ENCODE measurements around the gene ARHGEF26.
"Not testable (repeated sequence)": the region's sequence is repeated elsewhere in the genome, so short reads cannot be mapped to it uniquely, and the experiment has no call there.

ARHGEF26 gene, protein sequence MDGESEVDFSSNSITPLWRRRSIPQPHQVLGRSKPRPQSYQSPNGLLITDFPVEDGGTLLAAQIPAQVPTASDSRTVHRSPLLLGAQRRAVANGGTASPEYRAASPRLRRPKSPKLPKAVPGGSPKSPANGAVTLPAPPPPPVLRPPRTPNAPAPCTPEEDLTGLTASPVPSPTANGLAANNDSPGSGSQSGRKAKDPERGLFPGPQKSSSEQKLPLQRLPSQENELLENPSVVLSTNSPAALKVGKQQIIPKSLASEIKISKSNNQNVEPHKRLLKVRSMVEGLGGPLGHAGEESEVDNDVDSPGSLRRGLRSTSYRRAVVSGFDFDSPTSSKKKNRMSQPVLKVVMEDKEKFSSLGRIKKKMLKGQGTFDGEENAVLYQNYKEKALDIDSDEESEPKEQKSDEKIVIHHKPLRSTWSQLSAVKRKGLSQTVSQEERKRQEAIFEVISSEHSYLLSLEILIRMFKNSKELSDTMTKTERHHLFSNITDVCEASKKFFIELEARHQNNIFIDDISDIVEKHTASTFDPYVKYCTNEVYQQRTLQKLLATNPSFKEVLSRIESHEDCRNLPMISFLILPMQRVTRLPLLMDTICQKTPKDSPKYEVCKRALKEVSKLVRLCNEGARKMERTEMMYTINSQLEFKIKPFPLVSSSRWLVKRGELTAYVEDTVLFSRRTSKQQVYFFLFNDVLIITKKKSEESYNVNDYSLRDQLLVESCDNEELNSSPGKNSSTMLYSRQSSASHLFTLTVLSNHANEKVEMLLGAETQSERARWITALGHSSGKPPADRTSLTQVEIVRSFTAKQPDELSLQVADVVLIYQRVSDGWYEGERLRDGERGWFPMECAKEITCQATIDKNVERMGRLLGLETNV
- 0.06 to 0.87 reads per million in 2 experiments for total RNA-seq

DNA sequence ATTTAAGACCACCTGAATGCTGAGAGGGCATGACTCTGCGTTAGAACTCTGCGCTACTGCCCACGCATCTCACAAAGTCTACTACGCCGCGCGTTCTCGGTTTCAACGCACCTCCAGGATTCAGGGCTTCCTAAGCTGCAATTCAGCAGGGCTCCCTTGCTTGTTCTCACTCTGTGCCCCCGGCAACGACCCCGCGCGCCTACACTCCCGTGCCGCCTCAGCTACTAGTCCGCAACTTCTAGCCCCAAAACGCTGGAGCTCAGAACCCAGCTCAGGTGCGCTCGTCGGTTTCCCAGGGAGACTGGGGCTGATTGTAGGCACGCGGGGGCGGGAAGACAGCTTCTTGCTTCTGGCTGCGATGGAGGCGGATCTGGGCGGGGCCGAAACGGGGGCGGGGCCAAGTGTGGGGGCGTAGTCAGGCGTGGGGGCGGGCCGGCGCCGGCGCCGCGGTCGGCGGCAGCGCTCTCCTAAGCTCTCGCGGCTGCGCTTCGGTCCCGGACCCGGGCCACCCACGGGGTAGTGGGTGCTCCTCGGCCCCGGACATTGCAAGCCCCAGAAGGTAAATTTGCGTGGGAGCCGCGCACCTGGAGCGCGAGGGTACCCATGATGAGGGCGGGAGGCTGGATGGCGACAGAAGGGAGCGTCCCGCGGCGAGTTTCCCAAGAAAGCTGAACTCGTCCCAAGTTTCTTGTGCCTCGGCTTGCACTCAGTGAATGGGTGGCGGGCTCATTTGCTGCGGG, at the start of gene ARHGEF26:
ARHGEF26 (plus strand) TSS at position 430 of the 740 bp plus-strand sequence. CDS start 603 bp downstream, outside the sequence.
- peak; percentile 73 for DNase-seq (ENCODE audit: low read depth)

DNA sequence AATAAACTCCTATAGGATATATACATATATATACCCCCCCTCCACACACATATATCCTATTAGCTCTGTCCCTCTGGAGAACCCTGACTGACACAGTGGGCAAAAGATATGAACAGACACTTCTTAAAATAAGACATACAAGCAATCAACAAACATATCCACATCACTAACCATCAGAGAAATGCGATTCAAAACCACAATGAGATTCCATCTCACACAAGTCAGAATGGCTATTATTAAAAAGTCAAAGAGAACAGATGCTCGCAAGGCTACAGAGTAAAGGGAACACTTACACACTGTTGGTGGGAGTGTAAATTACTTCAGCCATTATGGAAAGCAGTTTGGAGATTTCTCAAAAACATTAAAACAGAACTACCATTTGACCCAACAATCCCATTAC, 46.2 kb upstream of the ARHGEF26 start:
- DNase-seq (ENCODE audit: low read depth), result no peak

DNA sequence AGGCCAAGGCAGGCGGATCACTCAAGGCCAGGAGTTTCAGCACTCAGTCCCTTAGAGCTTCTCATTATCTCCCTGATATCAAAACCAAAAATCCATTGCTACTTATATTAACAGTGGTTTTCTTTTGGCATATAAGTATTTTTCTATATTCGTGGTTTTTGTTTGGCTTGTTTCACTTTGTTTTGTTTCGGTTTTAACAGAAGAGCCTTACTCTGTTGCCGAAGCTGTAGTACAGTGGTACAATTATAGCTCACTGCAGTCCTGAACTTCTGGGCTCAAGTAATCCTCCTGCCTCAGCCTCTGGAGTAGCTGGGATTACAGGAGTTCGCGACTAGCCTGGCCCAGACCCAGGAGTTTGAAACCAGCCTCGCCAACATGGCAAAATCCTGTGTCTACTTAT, 42.5 kb upstream of the ARHGEF26 start:
- DNase-seq (ENCODE audit: low read depth), result no peak

DNA sequence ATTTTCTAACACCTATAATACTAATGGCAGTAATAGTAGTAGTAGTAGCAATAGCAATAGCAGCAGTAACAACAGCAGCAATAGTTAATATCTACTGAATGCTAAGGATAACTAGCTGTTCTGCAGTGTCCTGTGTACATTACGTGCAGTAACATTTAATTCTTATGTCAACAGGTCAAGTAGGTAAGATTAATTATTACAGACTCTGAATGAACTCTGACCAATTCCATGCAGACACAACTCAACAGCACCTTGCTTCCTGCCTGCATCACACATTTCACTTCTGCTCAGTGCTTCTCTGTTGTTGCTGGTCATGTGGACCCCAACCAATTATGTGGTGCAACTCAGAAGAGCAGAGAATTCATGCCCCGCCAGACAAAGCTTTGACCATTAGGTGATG, 39.9 kb upstream of the ARHGEF26 start:
- DNase-seq (ENCODE audit: low read depth), result no peak

DNA sequence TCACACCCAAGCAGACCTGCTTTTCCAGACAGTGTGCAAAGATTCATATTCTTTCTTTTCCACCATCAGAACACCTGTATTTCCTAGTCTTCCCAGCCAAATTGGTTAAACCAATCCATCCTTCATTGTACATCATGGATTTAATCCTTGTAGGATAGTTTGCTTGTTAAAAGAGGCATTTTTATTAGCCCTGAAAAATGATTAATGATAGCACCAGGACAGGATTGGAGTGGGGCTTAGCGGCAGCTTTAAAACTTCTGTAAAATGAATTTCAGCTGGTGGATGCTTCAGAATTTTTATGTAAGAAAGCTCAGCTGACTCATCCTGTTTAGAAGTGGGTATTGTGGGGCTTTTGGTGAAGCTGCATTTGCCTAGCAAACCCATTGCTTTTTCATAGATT, 36.1 kb upstream of the ARHGEF26 start:
- no peak for DNase-seq (ENCODE audit: low read depth)

DNA sequence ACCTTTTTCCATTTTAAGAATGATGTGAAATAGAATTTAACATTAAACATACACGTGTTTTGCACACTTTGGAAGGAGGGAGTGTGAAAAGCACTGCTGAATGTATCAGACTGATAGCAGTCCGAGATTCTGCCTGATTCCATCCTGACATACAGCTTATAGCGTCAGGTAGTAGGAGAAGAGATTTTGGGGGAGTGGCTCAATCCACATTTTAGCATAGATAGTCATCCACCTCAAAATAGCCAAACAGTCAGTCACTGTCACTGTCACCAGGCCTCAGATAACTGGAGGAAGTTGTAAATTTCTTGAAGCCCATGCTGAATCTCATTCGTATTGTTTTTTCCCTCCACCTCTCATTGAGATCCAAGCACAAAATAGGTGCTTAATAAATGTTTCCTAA, 35.4 kb upstream of the ARHGEF26 start:
- DNase-seq (ENCODE audit: low read depth), result no peak

DNA sequence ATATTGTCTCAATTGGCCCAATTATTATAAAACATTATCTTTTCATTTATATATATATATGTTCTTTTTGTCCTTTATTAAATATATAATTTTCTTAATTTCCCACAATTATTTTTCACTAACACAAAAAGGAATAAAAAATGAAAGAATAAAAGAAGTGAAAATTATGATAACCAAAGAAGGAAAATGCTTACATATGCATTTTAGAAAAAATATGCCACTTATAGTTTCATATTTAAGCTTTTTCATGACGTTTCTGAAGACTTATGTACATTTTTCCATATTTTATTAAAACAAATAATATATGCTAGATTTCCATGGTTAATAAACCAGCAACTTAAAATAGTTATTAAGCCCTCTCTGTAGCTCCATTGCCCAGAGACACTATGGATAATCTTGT, 34.9 kb upstream of the ARHGEF26 start:
- DNase-seq (ENCODE audit: low read depth), result no peak

DNA sequence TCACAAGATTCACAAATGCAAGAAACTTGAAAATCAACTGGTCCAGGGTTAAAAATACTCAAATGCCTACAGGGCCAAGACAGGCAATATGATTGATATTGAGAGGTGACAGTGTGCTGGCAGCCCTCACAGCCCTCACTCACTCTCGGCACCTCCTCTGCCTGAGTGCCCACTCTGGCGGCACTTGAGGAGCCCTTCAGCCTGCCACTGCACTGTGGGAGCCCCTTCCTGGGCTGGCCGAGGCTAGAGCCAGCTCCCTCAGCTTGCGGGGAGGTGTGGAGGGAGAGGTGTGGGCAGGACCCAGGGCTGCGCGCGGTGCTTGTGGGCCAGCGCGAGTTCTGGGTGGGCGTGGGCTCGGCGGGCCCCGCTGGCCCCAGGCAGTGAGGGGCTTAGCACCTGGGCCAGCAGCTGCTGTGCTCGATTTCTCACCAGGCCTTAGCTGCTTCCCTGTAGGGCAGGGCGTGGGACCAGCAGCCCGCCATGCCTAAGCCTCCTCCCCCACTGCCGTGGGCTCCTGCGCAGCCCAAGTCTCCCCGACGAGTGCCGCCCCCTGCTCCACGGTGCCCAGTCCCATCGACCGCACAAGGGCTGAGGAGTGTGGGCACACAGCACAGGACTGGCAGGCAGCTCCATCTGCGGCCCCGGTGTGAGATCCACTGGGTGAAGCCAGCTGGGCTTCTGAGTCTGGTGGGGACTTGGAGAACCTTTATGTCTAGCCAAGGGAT, 33.3 kb upstream of the ARHGEF26 start:
- DNase-seq (ENCODE audit: low read depth), result not testable (repeated sequence)

DNA sequence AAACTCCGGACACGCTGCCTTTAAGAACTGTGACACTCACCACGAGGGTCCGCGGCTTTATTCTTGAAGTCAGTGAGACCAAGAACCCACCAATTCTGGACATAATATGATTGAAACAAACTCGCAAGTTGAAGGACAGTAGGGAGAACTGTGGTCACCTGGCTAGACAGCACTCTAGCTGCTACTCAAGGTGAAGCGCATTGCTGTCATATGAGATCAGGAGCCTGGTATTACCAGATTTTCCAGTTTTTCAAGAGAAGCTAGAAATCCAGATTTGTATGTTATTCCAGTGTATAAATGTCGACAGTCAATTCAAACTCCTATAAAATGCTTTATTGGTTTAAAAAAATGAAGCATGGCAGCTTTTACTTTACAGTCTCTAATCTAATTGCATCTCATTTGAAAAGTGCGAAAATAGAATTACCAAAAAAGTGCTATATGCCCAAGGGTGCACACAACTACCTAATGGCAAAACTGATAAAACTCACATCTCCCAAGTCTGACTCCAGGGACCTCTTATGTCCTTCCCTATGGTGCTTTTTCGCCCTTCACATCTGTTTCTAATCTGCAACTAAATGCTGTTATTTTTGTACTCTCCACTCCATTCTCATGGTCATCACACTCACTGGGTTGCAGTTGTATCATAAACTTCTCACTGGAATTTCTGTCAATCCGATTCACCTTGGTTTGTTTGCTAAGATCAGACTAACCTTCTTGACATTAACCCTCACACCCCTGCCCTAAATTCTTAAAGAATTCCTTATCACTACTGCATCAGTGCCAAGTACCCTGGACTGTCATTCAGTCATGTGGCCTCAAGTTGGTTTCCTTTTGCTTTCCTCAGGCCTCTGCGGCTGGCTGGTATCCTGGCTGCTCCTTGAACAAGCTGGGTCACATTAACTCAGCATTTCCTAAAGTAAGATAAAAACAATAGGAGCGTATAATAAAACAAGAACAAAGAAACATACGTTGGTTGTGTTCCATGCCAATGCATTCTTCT, 31.5 kb upstream of the ARHGEF26 start:
- DNase-seq (ENCODE audit: low read depth), result no peak

DNA sequence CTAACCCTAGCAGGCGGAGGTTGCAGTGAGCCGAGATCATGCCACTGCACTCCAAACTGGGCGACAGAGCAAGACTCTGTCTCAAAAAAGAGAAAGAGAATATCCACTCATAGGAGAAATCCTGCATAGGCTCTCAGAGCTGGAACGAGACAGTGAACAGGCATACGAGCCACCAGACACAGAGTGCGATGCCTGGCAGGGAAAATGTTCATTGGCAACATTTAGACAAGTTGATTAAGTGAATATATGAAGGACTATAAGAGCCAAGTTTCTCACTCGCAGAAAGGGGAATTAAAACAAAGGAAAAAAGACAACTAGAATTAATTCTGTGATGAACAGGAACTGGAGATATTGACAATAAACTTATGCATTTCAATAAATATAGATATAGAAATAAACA, 27.1 kb upstream of the ARHGEF26 start:
- no peak for DNase-seq (ENCODE audit: low read depth)

DNA sequence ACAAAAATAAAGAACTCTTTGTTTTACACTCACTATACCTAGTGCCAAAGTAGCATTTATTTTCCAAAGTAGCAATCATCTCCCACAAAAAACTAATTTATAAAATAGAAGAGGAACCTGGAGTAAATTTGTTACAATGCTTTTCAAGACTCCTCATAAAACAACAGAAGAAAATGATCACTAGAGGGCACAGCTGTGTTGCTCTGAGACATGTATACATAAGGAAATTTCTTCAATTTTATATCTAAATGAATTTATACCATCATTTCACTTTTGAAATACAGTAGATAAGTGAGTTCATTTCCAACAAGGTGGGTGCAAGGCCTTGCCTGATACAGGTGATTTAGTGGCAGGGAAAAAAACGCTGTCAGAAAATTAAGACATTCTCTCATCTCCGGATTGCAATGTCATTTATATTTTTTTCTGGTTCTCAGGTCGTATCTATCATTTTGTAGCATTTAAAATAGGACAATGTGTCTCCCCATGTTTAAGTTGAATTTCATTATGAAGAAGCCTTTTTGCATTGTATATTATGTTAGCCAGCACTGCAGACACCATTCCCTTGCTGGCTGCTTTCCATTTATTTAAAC, 25.3 kb upstream of the ARHGEF26 start:
- no peak for DNase-seq (ENCODE audit: low read depth)

DNA sequence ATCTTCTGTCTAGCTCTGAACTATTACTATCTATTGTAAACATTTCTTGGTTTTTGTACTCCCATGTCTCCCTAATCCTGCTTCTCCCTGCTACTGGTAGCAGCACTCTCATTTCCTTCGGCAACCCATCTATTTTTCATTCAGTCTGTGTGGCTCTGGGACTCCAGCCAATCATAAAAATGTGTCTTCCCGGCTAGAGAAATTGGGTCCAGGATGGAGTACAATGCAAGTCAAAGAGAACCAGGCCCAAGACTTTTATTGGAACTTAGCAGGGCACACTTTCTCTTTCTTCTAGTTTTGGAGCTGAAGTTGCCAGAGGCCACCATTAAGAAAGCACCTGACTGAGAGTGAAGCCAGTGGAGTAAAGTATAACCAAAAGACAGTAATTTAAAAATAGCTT, 22.8 kb upstream of the ARHGEF26 start:
- no peak for DNase-seq (ENCODE audit: low read depth)

DNA sequence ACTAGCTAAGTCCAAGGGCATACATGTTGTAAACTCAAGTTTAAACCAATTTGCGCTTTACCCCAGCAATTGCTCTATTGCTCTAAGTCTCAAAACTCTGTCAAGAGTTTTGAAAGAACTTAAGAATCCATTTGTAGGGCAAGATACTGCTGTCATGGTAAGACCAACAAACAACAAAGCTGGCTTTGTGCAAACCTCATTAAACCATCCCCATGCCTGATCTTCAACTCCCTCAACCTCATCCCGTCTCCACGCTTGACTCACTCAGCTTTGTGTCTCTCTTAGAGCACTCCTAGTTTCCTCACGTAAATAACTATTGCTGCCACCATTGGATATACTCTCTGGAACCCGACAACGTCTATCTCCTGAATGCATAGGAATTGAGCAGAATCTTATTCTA, 20.6 kb upstream of the ARHGEF26 start:
- no peak for DNase-seq (ENCODE audit: low read depth)

DNA sequence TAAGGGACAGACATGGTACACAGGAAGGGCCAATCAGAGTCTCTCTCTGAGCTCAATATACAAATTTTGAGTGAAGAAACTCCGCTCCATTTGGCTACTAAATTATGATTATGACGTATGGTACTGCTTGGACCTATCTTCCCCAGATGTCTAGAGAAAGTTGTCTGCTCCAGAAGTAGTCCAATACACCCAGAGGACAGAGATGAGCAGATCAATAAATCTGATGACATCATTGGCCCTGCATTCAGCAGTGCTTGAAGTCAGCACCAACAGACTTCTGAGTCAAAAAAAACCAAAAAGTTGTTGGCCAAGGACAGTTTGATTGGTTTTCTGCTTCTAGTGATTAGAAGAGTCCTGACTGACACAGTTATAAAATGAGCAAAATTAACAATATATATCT, 19.9 kb upstream of the ARHGEF26 start:
- no peak for DNase-seq (ENCODE audit: low read depth)

DNA sequence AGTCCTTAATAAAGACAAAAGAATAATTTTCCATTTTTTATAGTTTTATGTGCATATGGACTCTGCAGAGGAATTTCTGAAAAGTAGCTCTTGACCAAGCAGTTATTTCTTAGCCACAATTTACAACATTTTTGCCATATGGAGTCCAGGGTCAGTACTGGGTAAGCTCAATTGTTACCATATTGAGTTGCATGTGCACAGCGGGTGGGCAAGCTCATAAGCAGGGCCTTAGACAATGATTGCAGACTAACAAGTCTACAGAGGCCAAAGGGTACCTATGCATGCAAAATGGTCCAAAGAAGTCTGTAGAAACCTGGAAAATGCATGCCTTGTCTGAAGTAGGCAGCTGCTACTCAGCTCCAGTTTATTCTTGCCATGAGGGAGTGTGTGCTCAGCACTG, 19.0 kb upstream of the ARHGEF26 start:
- no peak for DNase-seq (ENCODE audit: low read depth)

DNA sequence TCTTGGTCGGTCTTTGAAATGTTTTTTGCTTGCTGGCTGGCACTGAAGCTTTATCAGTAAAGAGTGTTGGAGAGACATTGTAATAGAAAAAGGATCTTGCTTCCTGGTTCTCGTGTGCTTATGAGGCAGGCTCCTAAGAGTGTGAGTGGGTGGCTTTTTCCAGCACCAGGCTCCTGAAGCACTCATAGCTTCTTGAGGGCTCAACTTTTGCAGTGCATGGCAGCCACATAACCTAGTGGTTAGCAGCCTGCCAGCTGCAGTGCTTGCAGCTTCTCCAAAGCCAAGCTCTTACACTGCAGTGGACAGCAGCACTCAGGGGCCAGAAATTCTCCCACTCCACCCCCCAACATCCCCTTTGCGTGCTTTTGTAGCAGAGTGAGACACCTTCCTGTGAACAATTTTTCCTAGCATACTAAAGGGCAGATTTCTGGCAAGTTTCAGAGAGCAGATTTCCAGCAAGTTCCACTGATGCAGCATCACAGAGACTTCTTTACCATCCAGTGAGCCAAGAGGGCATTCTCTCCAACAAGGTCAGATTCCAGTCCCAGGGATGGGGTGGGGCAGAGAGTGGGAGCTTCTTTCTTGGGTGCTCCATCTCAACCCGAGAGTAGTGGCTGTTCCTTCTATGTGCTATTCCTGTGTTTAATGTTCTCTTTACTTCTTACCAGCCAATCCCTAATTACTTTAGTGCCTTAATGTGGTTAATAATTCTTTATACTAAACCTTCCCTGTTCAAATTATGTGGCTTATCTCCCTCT, 15.8 kb upstream of the ARHGEF26 start:
- DNase-seq (ENCODE audit: low read depth), result no peak

DNA sequence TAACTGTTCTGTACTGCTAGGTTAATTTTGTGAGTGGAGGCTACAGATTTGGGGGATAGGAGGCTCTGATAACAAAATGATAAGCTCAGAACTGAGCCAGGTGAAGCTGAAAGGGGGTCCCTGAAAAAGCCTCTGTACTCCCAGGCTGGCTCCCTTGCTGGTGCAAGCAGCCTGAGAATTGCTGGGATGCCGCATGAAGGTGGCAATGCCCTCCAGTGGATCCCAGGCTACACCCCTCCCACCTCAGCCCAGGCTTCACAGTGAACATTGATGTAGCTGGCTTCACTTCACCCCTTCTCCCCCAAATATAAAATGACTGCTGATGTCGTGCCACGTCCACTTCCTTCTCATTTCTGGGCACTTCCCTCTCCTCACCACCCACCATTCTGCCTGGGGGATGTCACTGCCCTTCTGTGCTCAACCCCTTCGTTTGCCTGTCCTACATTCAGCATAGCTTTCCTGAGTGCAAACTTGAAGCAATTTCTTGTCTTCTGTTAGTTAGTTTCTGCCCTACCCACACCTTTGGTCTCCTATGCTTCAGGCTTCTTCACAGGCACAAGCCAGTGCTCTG, 9.7 kb upstream of the ARHGEF26 start:
- DNase-seq (ENCODE audit: low read depth), result no peak

DNA sequence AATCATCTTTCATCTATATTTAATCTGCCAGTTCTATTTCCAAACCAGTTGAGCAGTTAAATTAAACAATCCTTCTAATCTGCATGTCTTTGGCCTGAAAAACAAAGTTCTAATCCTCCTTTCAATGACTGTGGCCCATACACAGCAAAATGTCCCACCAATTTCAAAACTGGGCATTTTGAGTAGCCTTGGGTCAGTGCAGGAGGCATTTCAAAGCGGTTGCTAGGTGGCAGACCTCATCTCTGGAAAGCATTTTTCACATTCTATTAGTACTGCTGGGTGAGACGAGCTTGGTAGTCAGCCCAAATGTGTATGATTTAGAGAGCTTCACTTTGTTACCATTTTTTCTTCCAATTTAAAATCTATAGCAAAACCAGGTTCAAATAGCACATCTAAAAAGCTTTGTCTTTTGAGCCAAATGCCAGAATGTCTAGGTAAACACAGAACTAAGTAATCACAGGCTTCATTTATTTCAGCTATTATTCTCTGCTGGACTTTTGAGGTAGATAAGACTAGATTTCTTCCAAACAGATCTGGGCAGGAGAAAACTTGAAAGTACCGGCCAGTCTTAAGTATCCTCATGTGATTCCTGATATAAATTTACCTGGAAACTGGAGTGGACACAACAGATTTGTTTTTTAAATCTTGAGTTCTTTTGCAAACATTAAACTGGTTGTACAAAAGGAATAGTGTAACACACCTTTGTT, 8.9 kb upstream of the ARHGEF26 start:
- DNase-seq (ENCODE audit: low read depth), result no peak
